Immature natural killer cell (primary cell): ENCODE measurements around the gene TRIM36. TPM values are rescaled to one million over a fixed set of nuclear protein-coding genes. Genes with fewer than 3 reads are reported as not detected.

Experiments
- DNase-seq, 3 donors: peaks; one replicate each; pipeline ENCODE4 v3.0.0; 2022; ENCODE audit warnings: mixed read lengths in 1 of 3
- H3K27ac Mint-ChIP-seq, 6 donors: one replicate each; pipeline ENCODE4 v1.8.0; 2020; ENCODE audit warnings: mixed read lengths in 6 of 6, mild to moderate bottlenecking in 5 of 6, inconsistent platforms in 4 of 6, moderate library complexity in 3 of 6
- H3K27me3 Mint-ChIP-seq, 3 donors: one replicate each; pipeline ENCODE4 v1.8.0; 2020 to 2021; ENCODE audit warnings: low read depth in 3 of 3, mild to moderate bottlenecking in 3 of 3, mixed read lengths in 3 of 3, moderate library complexity in 3 of 3, inconsistent platforms in 1 of 3
- H3K36me3 Mint-ChIP-seq, 3 donors: one replicate each; pipeline ENCODE4 v1.8.0; 2020; ENCODE audit warnings: mixed read lengths in 3 of 3, inconsistent platforms in 2 of 3, mild to moderate bottlenecking in 2 of 3
- H3K4me1 Mint-ChIP-seq, 2 donors: one replicate each; pipeline ENCODE4 v1.8.0; 2020; ENCODE audit warnings: inconsistent platforms in 2 of 2, mild to moderate bottlenecking in 2 of 2, mixed read lengths in 2 of 2, moderate library complexity in 1 of 2
- H3K4me3 Mint-ChIP-seq, 5 donors: one replicate each; pipeline ENCODE4 v1.8.0; 2020; ENCODE audit warnings: mild to moderate bottlenecking in 5 of 5, mixed read lengths in 5 of 5, inconsistent platforms in 3 of 5, moderate library complexity in 3 of 5
- H3K9me3 Mint-ChIP-seq, 6 donors: one replicate each; pipeline ENCODE4 v1.8.0; 2020; ENCODE audit warnings: mild to moderate bottlenecking in 6 of 6, mixed read lengths in 6 of 6, inconsistent platforms in 4 of 6, moderate library complexity in 3 of 6
- polyA plus RNA-seq, 3 donors: library from polyadenylated mRNA; unstranded; fragments of 300-500 nt; fragmentation: Illumina TruSeq; gene quantifications; one replicate each; pipeline ENCODE4 v1.2.3, GENCODE V29; 2021

The TRIM36 gene
- polyA plus RNA-seq, 3 donors from 2014 or later, result 0.73 TPM; not detected in 2

DNA sequence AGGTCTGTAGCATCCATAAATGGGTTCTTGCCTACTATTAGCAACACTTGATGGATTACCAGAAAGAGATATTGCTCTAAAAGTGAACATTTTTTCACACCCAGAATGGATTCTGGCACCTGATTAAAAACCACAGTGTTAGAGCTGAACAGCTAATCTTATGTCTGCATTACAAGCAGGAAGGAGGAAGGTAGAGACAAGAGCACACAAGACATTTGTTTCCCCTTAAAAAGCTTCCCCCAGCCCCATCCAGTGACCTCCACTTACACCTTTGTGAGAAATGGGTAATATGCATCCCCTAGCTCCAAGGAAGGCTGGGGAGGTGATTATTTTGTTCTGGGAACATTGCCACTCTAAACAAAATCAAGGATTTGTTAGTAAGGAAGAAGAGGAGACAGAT lies 12.0 kb upstream of the TRIM36 start:
- Mint-ChIP-seq H3K9me3 (peaks cover 0 to 10% (median 0%) of the 10 kb centered on the region in 6 donors), H3K27me3 (peaks cover 14 to 54% (median 29%) of the 10 kb centered on the region in 3 donors), H3K4me1 (peaks cover 14 to 21% of the 10 kb centered on the region in 2 donors), H3K4me3 (peak overlapping the region in 1 of 5 donors; percentile 70), H3K36me3 (peaks cover 0 to 4% (median 0%) of the 10 kb centered on the region in 3 donors), H3K27ac (no peak overlapping the region)
- DNase-seq, result no peak

DNA sequence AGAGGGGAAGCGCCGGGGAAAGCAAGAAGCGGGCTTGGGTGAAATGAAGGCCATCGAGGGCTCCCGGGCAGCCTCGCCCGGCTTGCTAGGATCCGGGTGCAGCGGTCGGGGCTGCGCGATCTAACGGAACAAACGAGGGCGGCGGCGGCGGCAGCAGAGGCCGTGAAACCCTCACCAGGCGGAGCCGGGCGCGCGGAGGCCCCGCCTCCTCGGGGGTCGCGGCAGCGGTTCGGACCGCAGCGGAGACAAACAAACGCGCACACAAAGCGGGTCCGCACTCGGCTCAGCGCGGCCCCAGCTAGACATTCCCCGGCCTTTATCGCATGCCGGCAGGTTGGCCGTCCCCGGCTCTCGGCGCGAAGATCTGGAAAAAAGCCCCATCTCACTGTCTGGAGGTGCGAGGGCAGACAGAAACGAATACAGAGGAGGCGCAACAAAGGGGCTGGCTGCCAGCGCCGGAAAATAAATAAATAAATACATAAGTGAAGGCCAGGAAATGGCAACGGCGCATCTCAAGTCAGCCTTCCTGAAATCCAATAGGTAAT lies 10.5 kb upstream of the TRIM36 start:
- Mint-ChIP-seq H3K27me3 (peaks cover 19 to 56% (median 34%) of the 10 kb centered on the region in 3 donors), H3K9me3 (peaks cover 0 to 10% (median 0%) of the 10 kb centered on the region in 6 donors), H3K4me3 (peak overlapping the region; percentile 84 to 92 (median 90)), H3K36me3 (peaks cover 0 to 4% (median 0%) of the 10 kb centered on the region in 3 donors), H3K4me1 (peaks cover 14 to 21% of the 10 kb centered on the region in 2 donors), H3K27ac (peak overlapping the region in 1 of 6 donors; percentile 52)
- DNase-seq, result peak; percentile 28 to 39 (median 35)

DNA sequence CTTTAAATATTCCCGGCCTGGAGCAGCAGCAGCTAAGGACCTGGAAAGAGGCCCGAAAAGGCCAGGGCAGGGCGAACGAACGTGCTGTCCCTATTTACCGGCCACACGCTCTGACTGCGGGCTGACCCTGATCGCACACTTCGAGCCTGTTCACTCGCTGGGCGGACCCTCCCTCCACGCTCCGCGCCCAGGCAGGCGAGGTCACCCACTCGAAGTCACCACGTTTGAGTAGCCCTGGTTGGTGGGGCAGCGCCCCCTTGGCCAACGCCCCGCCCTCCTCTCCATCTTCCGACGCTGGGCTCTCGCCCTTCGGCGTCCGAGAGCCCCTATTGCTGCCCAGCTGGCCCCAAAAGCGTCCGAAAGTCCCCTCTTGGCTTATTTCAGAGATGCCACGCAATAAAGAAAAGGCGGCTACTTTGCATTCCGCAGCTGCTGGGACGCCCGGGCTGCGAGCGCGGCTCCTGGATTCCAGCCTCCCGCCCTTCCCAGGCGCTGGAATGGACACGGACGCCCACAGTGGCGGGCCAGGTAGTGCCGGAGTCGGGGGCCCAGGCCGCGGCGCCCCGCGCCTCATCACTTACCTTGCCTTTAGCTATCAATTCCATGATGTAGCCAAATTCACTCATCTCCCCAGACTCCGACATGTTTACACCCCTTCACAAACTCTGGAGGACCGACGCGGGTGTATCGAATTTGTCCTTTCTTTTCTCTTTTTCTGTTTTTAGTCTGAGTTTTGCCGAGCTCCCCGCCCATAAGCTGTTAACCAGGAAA lies 9.9 kb upstream of the TRIM36 start:
- H3K4me1 Mint-ChIP-seq, result peaks cover 14 to 21% of the 10 kb centered on the region in 2 donors
- peak in 1 of 3 donors; percentile 26 for DNase-seq
- peak overlapping the region in 1 of 6 donors; percentile 52 for H3K27ac Mint-ChIP-seq
- peaks cover 0 to 10% (median 0%) of the 10 kb centered on the region in 6 donors for H3K9me3 Mint-ChIP-seq
- peaks cover 19 to 52% (median 34%) of the 10 kb centered on the region in 3 donors for H3K27me3 Mint-ChIP-seq
- H3K4me3 Mint-ChIP-seq, result peak overlapping the region; percentile 84 to 92 (median 90)
- peaks cover 0 to 4% (median 0%) of the 10 kb centered on the region in 3 donors for H3K36me3 Mint-ChIP-seq

DNA sequence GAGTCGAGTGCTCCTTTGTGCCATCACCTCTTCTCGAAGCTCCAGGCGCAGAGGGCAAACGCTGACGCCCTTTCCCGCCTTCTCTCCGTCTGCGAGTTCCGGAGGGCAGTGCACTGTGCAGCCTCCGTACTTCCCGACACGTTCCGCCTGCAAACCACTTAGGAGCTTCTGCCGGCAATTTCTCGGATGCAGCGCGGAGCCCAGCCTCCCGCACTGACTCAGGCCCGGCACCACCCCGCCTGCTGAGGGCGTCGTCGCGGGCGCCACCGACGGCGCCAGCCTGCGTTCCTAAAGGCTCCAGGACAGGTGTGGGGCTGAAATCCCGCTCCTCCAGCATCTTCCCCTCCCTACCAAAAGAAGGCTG lies 9.3 kb upstream of the TRIM36 start:
- peaks cover 14 to 21% of the 10 kb centered on the region in 2 donors for H3K4me1 Mint-ChIP-seq
- H3K4me3 Mint-ChIP-seq, result peak overlapping the region in 4 of 5 donors; percentile 21 to 92 (median 56)
- H3K27ac Mint-ChIP-seq, result no peak overlapping the region
- no peak for DNase-seq
- H3K9me3 Mint-ChIP-seq, result peaks cover 0 to 10% (median 0%) of the 10 kb centered on the region in 6 donors
- peaks cover 0 to 4% (median 0%) of the 10 kb centered on the region in 3 donors for H3K36me3 Mint-ChIP-seq
- H3K27me3 Mint-ChIP-seq, result peaks cover 19 to 47% (median 38%) of the 10 kb centered on the region in 3 donors

DNA sequence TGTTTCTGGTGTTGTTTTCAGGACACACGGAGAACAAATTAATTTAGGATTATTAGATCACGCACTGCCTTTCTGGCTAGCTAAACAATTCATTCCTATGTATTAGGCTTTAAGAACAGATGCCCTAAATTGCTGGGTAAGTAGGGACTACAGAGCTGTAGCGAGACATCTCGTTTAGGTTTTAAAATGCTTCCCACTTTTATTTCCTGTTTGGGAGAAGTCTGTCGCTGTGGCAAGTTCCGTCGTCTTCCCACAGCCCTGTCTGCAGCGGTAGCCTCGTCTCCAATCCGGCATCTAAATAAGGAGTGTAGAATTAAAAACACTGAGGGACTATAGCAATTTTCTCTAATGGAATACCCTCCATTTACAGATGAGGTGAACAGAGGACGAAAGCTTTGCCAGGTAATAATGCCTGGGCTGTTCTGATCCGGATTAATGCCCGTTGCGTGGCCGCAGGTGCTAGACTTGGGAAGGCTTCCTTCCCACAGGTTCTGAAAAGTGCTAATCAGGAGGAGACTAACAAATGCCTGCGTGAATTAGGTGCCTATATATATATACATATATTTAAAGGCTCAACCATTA lies 1.3 kb upstream of the TRIM36 start:
- Mint-ChIP-seq H3K9me3 (no peaks in the 10 kb centered on the region), H3K4me3 (peak overlapping the region; percentile 67 to 86 (median 76)), H3K27ac (no peak overlapping the region), H3K4me1 (peaks cover 12 to 16% of the 10 kb centered on the region in 2 donors), H3K36me3 (no peaks in the 10 kb centered on the region), H3K27me3 (peaks cover 19 to 35% (median 28%) of the 10 kb centered on the region in 3 donors)
- no peak for DNase-seq

DNA sequence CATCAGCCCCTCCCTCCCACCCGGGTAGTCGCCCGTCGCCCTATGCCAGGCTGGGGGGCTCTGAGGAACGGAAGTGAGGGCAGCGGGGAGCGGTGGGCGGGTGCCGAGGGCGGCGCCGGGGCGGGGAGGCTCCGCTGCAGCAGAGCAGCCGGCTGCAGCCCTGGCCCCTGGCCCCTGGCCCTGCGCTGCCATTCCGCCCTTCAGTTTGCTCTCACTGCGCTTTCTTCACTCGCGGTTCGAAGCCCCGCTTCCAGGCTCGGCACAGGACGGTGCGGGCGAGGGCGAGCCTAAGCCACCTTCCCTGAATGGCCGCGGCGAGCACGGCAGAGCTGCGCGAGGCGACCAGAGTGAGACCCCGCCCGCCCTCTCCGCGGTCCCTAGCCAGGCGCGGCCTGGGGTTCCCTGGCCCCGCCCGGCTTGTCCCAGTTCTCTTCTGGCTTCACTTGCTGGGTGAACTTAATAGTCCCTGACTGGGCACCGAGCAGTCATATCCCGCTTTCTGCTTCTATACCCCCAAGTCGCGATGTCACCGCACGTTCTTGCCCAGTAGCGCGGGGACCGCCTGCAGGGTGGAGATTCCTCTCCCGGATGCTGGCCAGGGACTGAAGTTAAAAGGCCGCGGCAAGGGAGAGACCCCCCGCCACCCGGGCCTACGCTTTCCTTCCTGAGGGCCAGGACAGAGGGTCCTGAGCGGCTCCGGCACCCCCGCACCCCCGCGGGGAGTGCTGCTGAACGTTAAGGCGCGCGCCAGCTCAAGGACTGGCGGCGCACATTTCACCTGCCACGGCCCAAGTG lies 623 bp upstream of the TRIM36 start:
- peak overlapping the region in 1 of 6 donors; percentile 52 for H3K27ac Mint-ChIP-seq
- peaks cover 19 to 33% (median 28%) of the 10 kb centered on the region in 3 donors for H3K27me3 Mint-ChIP-seq
- peaks cover 12 to 16% of the 10 kb centered on the region in 2 donors for H3K4me1 Mint-ChIP-seq
- H3K4me3 Mint-ChIP-seq, result peak overlapping the region; percentile 76 to 86 (median 81)
- DNase-seq, result peak in 1 of 3 donors; percentile 17
- no peaks in the 10 kb centered on the region for H3K36me3 Mint-ChIP-seq
- H3K9me3 Mint-ChIP-seq, result no peaks in the 10 kb centered on the region

DNA sequence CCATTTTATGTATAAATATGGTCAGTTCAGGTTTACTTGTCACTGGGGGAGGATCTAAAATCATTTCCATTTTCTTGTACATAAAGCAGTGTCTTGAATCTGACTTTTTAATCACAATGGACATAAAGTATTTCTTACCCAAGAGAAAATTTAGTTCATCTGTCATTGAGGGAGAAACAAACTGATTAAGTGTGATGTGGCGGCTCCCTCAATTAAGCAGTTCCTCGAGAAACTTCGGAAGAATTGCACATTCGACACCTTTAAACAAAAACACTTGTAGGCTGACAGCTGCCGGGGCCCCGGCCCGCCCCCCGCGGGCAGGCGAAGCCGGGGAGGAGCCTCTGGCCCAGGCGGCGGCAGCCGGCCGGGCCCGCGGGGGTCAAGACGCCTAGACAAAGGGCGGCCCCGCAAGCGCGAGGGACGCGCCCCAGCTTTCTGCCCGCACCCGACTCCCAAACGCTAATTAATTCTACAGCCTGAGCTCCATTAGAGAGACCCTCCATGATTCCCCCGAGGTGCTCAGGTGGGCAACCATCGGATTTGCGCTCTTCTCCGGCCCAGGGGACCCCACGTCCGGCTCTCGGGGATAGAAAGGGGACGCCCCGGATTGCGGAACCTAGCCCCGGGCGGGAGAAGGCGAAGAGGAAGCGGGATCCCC lies 750 bp downstream of the TRIM36 start:
- DNase-seq, result peak in 1 of 3 donors; percentile 13
- H3K27me3 Mint-ChIP-seq, result peaks cover 19 to 33% (median 27%) of the 10 kb centered on the region in 3 donors
- H3K27ac Mint-ChIP-seq, result no peak overlapping the region
- H3K4me1 Mint-ChIP-seq, result peaks cover 12 to 16% of the 10 kb centered on the region in 2 donors
- no peaks in the 10 kb centered on the region for H3K9me3 Mint-ChIP-seq
- no peaks in the 10 kb centered on the region for H3K36me3 Mint-ChIP-seq
- H3K4me3 Mint-ChIP-seq, result peak overlapping the region; percentile 81 to 86 (median 82)

DNA sequence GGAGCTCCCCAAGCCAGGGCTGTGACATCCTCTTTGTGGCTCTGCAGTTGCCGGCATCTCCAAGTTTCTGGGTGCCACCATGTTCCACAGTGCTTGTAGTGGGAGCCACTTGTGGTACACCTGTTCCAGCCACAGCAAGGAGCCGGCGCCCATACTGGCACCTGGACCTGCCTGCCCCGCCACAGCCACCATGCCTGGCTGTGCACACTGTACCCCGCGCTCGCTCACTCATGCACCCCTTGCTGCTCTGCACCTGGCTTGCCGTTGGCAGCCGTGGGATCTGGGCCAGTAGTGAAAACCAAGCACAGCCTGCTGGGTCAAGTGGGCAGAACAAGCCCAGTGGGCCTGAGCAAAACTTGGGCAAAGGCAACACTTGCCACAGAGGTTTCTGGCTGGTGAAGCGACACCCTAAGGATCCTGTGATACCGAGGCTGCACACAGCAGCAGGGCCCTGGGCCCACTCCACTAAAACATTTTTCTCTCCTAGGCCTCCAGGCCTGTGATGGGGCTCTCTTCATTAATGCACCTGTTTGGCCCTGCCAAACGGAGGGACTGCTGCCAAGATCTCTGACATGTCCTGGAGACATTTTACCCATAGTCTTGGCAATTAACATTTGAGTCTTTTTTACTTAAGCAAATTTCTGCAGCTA lies 2.8 kb downstream of the TRIM36 start:
- peaks cover 12 to 16% of the 10 kb centered on the region in 2 donors for H3K4me1 Mint-ChIP-seq
- no peak overlapping the region for H3K27ac Mint-ChIP-seq
- peaks cover 10 to 32% (median 18%) of the 10 kb centered on the region in 3 donors for H3K27me3 Mint-ChIP-seq
- no peaks in the 10 kb centered on the region for H3K9me3 Mint-ChIP-seq
- H3K36me3 Mint-ChIP-seq, result no peaks in the 10 kb centered on the region
- no peak for DNase-seq
- no peak overlapping the region for H3K4me3 Mint-ChIP-seq

DNA sequence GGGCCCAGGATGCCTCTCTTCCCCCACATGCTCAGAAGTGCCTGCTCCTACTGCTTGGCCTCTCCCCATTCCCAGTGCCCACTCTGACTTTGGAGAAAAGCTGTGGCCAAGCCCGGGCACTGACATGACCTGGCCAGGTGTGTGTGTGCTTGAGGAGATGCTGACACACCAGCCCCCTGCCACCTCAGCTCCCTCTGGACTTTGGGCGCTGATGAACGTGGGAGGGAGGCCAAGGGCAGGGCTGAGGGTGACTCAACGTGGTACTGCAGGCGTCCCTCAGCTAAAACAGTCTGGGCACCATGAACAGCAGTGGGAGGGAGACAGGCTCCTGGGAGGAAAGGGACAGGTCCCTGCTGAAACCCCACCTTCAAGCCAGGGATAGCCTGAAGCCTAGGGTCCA lies 3.9 kb downstream of the TRIM36 start:
- Mint-ChIP-seq H3K36me3 (no peaks in the 10 kb centered on the region), H3K4me1 (peaks cover 9 to 11% of the 10 kb centered on the region in 2 donors), H3K4me3 (no peak overlapping the region), H3K27ac (no peak overlapping the region), H3K9me3 (no peaks in the 10 kb centered on the region), H3K27me3 (peaks cover 6 to 25% (median 15%) of the 10 kb centered on the region in 3 donors)
- no peak for DNase-seq

DNA sequence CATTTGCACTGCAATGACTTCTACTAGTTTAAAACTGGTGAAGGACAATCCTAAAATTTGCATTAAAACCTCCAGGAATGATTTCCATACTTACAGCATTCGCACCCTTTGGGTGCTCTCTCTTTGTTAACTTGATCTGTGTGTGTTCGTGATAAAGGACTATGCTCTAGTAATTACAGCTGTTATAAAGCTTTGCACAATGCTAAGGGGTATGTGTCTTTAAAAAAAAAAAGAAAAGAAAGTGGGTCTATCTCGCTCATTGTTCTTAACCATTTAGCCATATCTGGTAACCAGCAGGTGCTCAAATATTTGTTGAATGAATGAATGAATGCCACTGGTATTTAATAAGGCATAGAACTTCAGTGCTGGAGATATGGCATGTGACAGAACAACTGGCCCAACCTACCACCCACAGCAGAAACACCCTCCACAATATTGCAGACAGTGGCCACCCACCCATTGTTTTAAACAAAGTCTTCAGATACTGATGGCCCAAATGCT lies 8.7 kb downstream of the TRIM36 start:
- H3K36me3 Mint-ChIP-seq, result no peaks in the 10 kb centered on the region
- DNase-seq, result no peak
- H3K9me3 Mint-ChIP-seq, result peaks cover 0 to 5% (median 0%) of the 10 kb centered on the region in 6 donors
- H3K27ac Mint-ChIP-seq, result no peak overlapping the region
- H3K27me3 Mint-ChIP-seq, result peaks cover 3 to 23% (median 14%) of the 10 kb centered on the region in 3 donors
- H3K4me3 Mint-ChIP-seq, result no peak overlapping the region
- no peaks in the 10 kb centered on the region for H3K4me1 Mint-ChIP-seq

DNA sequence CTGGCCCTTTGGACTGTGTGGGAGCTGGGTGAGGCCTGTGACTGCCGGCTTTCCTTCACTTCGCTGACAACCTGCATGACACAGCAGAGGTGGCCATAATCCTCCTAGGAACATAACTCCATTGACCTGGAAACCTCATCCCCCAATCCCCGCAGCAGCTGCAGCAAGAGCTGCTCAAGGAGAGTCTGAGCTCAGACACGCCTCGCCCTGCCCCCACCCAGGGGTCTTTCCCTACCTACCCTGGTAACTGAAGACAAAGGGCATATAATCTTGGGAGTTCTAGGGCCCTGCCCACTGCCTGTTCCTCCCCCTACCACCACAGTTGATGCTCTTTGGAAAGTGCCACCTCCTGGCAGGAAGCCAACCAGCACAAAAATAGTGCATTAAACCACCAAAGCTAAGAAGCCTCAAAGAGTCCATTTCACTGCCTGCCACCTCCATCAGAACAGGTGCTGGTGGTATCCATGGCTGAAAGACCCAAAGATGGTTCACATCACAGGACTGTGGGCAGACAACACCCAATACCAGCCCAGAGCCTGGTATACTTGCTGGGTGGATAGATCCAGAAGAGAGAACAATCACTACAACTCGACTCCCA lies 18.4 kb downstream of the TRIM36 start:
- H3K4me3 Mint-ChIP-seq, result no peak overlapping the region
- H3K36me3 Mint-ChIP-seq, result peaks cover 0 to 11% (median 0%) of the 10 kb centered on the region in 3 donors
- no peak overlapping the region for H3K27ac Mint-ChIP-seq
- peaks cover 3 to 26% (median 12%) of the 10 kb centered on the region in 3 donors for H3K27me3 Mint-ChIP-seq
- H3K4me1 Mint-ChIP-seq, result no peaks in the 10 kb centered on the region
- no peak for DNase-seq
- peaks cover 0 to 22% (median 11%) of the 10 kb centered on the region in 6 donors for H3K9me3 Mint-ChIP-seq

DNA sequence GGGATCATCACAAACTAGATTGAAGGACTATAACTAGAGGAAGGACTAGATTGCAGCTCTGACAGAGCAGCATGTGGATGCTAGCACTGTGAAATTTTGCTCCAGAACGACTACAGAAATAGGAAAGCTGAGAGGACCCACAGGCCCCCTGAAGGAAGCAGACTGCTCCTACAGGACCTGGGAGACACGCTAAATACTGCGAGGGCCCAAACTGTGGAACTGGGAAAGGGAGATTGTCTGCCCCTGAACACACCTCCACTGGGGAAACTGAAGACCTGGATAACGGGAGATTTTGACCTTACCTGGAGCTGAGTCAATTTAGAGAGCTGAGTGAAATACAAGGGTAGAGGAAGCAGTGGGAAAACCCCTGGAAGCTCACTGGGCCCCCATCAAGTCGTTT lies 19.2 kb downstream of the TRIM36 start:
- Mint-ChIP-seq H3K9me3 (peaks cover 0 to 19% (median 11%) of the 10 kb centered on the region in 6 donors), H3K27me3 (peaks cover under 1 to 19% (median 10%) of the 10 kb centered on the region in 3 donors), H3K4me1 (no peaks in the 10 kb centered on the region), H3K27ac (no peak overlapping the region), H3K36me3 (peaks cover 0 to 11% (median 0%) of the 10 kb centered on the region in 3 donors), H3K4me3 (no peak overlapping the region)
- DNase-seq, result no peak
